A549 (cell line): ENCODE data around the gene WDR33.

Source experiments
- ATOH8 ChIP-seq: fragments of 250-450 bp; sonication (Bioruptor Pico); IDR thresholded peaks from 2 replicates; pipeline ENCODE4 v1.5.0; 2020; ENCODE audit warnings: low read depth, mild to moderate bottlenecking, moderate library complexity
- CTCF ChIP-seq: fragments of >200 bp; sonication (Bioruptor Twin); formaldehyde crosslinking; IDR thresholded peaks from 3 replicates; pipeline ENCODE4 v1.5.1; 2016
- EP300 ChIP-seq, 2 experiments: fragments of >200 bp; sonication (Bioruptor Twin); formaldehyde crosslinking; IDR thresholded peaks; 2 replicates in 1 of 2; 3 replicates in 1 of 2; pipeline ENCODE4 v1.6.1; 2016 to 2017
- NR3C1 ChIP-seq: fragments of >200 bp; sonication (Bioruptor Twin); formaldehyde crosslinking; IDR thresholded peaks from 3 replicates; pipeline ENCODE4 v1.6.1; 2017
- POLR2A ChIP-seq: IDR thresholded peaks from 2 replicates; pipeline ENCODE4 v1.6.1; 2012; ENCODE audit warnings: mild to moderate bottlenecking, low read length
- POLR2AphosphoS2 ChIP-seq: conservative IDR thresholded peaks from 2 replicates; pipeline ENCODE4 v1.6.1; 2012; ENCODE audit warnings: low read length, improper control_type of control experiment, inconsistent platforms
- REST ChIP-seq: fragments of 200-600 bp; sonication (generic); IDR thresholded peaks from 2 replicates; pipeline ENCODE4 v1.6.1; 2016; ENCODE audit warnings: antibody characterized with exemption, mild to moderate bottlenecking, moderate library complexity
- RNF2 ChIP-seq: fragments of 200-600 bp; sonication (generic); IDR thresholded peaks from 2 replicates; pipeline ENCODE4 v1.6.1; 2016; ENCODE audit warnings: low read depth, mild to moderate bottlenecking, antibody characterized with exemption, moderate library complexity, borderline replicate concordance
- USF2 ChIP-seq: fragments of 450-650 bp; IDR thresholded peaks from 2 replicates; pipeline ENCODE4 v1.6.1; 2014; ENCODE audit warnings: antibody characterized with exemption
- ZFP36 ChIP-seq: fragments of 450-650 bp; IDR thresholded peaks from 2 replicates; pipeline ENCODE4 v1.6.1; 2014; ENCODE audit warnings: borderline replicate concordance; ENCODE audit not compliant: partially characterized antibody

GRCh38 chr2:127688405-127688804, 122.6 kb downstream of the WDR33 start:
- TF ChIP-seq POLR2AphosphoS2 (no peak), RNF2 (no peak), CTCF (no peak), ATOH8 (no peak), POLR2A (no peak), REST (no peak), ZFP36 (no peak), USF2 (no peak), NR3C1 (no peak), EP300 (IDR thresholded peaks at IDR 0.05) (no peak)
